GM19455 (cell line): ENCODE results near the gene ELOA2.
"Not testable (repeated sequence)": the region's sequence is repeated elsewhere in the genome, so short reads cannot be mapped to it uniquely, and the experiment has no call there.

ENCODE experiments used
- ATAC-seq: cut with Tn5 transposase; IDR thresholded peaks from one replicate; pipeline ENCODE4 v1.9.1; 2021; ENCODE audit not compliant: unreplicated experiment

The ELOA2 gene

GRCh38 chr18:47035156-47035671 is at the start of gene ELOA2:
TSS of gene ELOA2 (minus strand) at chr18:47035621. CDS start at chr18:47035264, 357 bp downstream.
- no peak for ATAC-seq

DNA sequence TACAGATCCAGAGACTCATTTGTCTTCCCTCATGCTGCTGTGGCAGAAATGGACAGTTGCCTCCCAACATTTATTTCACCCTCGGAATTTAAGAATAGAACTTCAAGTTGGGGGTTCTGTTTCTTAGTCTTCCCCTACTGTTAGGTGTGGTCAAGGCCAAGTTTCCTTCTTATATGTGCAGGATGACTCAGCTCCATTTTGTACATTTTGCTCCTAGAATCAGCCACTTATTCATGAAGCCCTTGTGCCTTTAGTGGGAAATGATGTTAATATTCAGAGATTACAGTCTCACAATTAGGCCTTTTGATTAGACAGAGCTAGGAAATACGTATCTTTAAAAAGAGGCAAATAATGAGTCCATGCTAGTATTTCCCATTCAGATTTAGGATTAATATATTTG is 46.2 kb upstream of the ELOA2 start:
- no peak for ATAC-seq

DNA sequence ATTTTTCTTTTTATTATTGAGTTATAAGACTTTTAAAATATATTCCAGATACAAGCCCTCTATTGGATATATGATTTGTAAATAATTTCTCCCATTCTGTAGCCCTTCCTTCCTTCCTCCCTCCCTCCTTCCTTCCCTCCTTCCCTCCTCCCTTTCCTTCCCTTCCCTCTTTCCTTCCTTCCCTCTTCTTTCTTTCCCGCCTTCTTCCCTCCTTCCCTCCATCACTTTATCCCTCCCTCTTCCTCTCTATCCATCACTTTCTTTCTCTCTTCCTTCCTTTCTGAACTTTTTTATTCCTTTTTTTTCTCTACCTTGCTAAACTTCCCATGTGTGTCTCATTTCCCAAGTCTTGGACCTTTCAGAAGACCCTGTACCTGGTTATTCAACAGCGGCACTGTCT is 45.5 kb upstream of the ELOA2 start:
- ATAC-seq, result no peak

DNA sequence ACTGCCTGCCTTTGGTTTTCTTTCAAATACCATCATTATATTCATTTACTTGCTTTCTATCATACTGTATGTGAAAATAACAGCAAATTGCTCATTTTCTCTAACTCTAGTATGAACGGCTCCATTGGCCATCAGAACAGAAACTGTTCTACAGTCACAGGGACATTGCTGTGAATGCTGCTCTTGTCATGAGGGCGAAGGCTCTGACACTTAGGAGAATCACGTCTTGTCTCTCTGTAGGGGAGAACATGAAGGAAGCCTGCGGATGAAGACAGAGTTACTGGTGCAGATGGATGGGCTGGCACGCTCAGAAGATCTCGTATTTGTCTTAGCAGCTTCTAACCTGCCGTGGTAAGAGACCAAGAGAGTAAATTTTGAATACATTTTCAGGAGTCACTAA is 41.7 kb upstream of the ELOA2 start:
- ATAC-seq, result no peak

DNA sequence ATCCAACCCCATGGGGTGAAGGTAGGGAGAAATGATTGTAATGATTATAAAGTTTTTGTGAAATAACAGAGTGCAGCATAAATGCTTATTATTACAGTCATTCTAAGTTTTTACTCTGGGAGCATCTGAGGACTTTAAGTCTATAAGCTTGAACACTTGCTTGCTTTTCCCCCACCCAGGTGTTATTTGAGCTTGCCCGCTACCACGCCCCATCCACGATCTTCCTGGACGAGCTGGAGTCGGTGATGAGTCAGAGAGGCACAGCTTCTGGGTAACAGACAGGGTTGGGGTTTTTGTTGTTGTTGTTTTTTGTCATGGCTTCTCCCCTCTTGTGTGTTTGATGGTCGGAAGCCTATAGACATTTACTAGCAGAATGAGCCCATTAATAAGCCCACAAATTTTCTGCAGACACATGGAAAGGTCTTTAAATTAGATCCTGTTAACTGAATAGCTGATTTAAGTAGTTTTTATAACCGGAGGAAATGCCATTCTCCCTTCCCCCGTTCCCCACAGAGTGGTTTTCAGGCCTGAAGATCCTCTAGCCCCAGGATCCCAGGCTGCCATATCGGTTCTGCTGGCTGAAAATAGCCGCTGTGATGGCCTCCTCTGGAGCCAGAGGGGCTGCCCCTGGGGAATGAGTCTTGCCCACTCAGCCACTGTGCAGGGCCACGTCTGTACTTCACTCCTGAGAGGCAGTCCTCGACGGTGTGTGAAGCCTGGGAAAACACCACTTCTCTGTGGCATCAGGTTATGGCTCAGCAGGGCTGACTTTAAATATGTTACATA is 39.9 kb upstream of the ELOA2 start:
- no peak for ATAC-seq

DNA sequence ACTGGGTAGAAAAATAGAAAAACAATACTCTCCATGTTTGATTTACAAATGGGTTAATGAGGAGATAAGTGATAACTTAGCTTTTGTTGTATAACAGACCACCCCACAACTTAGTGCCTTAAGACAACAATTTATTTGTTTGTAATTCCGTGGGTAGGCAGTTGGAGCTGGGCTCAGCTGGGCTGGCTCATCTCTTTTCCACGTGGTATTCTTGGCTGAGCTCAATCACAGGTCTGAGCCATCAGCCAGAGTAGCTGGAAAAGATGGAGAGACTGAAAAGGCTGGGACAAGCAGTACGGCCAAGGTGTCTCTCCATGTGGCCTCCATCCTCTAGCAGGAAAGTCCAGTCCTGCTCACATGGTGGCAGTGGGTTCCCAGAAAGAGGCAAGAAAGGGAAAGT is 32.2 kb upstream of the ELOA2 start:
- no peak for ATAC-seq

GRCh38 chr18:47063096-47063495 is 27.7 kb upstream of the ELOA2 start:
- ATAC-seq, result no peak

GRCh38 chr18:47062471-47062870 is 27.1 kb upstream of the ELOA2 start:
- ATAC-seq, result no peak

GRCh38 chr18:47054369-47054768 is 18.9 kb upstream of the ELOA2 start:
- no peak for ATAC-seq

DNA sequence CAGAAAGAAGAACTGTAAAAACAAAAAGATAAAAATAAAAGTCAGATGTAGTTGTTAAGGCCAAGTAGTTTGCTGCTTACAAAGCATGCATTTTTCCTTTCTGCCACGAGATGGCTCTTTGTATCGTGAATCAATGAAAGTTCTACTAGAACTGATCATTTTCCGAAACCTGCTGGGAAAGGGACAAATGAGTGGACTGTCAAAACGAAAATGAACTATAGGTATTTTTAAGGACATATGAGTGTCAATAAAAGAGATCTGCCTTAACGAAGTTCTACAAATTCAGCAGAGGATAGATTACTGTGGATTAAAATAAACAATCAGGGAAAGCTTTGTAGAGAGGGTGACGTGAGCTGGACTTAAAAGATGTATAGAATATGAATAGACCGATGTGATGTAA is 15.0 kb upstream of the ELOA2 start:
- ATAC-seq, result no peak

DNA sequence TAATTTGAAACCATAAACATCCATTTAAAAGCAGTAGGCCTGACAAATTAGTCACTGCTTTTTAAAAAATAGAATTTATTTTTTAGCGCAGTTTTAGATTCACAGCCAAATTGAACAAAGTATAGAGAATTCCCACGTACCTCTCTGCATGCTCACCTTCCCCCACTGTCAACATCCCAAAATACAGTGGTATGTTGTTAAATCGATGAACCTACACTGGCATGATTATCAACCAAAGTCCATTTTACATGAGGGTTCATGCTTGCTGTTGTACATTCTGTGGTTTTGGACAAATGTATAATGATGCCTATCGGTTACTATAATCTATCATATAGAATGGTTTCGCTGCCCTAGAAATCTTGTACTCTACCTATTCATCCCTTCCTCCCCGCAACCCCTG is 5.6 kb upstream of the ELOA2 start:
- ATAC-seq, result no peak

DNA sequence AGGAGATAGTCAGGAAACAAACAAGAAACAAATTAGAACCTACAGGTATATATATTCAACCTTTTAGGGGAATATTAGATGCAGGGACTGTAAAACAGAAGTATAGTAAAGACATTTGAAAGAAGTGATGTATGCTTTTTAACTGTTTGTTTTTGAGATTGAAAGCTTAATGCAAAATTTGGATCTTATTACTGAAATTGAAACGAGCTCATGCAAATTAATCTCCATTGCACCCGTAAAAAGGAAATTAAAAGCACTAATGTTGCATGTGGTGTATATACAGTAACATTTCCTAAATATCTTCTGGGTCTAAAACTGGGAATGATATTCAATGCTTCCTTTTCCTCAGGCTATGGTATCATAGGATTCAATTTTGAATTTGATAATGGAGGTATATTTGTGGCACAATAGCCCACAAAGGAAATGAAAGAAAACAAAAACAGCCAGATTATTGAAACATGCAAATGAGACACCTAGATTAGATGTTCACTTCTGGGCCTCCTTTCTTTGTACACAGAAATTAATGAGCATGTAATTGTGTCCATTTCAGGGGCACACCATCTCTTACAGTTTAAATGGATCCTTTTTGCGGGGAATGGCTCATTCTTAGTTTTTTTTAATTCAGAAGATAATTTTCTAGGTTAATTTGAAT is 1.6 kb upstream of the ELOA2 start:
- ATAC-seq, result no peak

- no peak for ATAC-seq
These were observed 965 bp upstream of the ELOA2 start for GRCh38 chr18:47036298-47036874.

DNA sequence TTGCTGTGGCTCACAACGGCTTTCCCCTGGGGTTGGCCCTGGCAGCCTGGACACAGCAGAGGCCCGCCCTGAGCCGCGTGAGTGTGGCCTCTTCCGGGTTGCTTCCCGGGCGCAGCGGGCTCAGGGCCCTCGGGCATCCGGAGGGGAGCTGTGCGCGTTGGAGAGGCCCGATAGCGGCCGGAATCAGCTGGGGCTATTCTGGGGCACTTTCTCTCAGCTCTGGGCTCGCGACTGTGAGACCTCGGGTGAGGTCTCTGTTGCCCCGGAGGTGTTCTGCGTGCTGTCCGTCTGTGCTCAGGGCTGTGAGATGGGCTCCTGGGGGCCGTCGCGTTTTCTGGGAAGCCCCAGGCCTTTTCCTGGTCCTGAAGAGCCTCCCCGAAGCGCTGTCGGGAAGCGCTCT is 830 bp downstream of the ELOA2 start:
- not testable (repeated sequence) for ATAC-seq

- ATAC-seq, result no peak
These were observed 2.5 kb downstream of the ELOA2 start for GRCh38 chr18:47032945-47033344.

- ATAC-seq, result not testable (repeated sequence)
These were observed 4.5 kb downstream of the ELOA2 start for GRCh38 chr18:47030887-47031286.

DNA sequence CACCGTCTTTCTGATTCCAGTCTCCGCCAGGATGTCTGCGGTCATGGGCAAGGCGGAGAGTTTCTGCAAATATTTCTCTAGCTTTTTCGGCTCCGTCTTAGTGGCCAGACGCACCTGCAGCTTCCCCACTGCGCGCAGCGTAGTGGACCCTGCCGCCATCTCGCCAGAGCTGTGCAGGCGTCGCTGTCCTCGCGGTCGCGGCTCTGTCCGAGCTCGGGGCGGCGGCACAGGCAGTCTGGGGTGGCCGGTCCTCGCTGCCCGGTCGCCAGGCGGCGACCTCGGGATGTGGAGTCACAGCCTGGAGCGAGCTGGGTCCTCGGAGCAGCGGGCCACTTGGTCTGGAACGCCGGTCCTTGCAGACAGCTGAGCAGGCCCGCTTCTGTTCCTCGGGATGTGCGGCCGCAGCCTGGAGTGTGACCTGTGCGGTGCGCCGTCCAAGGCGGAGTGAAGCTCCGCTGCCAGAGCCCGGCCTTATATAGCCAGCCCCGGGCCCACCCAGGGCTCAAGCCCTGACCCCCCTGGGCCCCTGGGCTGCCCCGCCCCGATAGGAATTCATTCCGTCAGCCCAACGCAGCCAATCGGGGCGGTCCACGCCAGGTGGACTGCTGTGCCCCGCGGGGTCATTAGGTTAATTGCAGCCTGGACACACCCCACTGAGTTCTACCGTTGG is 5.6 kb downstream of the ELOA2 start:
- not testable (repeated sequence) for ATAC-seq

DNA sequence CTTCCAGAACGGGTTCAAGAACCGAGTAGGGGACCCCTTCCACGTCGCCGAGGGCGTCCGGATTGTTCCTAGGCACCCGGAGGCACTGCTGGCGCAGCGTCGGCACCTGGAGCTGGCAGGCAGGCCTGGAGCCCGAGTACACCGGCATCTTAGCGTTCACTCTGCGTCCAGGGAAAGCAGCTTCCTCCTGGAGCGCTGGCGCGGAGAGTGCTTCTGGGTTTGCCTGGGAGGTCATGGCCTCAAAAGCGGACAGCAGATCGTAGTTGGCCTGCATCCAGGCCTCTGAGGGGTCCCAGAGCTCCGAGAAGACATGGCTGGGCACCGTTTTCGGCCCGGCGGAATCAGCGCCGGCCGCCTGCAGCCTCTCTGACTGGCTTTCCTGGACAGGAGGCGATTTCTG is 6.7 kb downstream of the ELOA2 start:
- ATAC-seq, result not testable (repeated sequence)

GRCh38 chr18:47025557-47026174 is 9.8 kb downstream of the ELOA2 start:
- ATAC-seq, result not testable (repeated sequence)

DNA sequence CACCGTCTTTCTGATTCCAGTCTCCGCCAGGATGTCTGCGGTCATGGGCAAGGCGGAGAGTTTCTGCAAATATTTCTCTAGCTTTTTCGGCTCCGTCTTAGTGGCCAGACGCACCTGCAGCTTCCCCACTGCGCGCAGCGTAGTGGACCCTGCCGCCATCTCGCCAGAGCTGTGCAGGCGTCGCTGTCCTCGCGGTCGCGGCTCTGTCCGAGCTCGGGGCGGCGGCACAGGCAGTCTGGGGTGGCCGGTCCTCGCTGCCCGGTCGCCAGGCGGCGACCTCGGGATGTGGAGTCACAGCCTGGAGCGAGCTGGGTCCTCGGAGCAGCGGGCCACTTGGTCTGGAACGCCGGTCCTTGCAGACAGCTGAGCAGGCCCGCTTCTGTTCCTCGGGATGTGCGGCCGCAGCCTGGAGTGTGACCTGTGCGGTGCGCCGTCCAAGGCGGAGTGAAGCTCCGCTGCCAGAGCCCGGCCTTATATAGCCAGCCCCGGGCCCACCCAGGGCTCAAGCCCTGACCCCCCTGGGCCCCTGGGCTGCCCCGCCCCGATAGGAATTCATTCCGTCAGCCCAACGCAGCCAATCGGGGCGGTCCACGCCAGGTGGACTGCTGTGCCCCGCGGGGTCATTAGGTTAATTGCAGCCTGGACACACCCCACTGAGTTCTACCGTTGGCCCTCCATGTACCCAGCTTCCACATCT is 11.5 kb downstream of the ELOA2 start:
- not testable (repeated sequence) for ATAC-seq
